NCI-H2107 treated with DMSO at 0.1 percent for 48 hours (cell line): ENCODE data around the gene CLIP4.

ENCODE experiments used
- DNase-seq: peaks from one replicate; lab custom pipeline; 2025; ENCODE audit not compliant: unreplicated experiment; lab: John Stamatoyannopoulos, UW

Gene CLIP4

DNA sequence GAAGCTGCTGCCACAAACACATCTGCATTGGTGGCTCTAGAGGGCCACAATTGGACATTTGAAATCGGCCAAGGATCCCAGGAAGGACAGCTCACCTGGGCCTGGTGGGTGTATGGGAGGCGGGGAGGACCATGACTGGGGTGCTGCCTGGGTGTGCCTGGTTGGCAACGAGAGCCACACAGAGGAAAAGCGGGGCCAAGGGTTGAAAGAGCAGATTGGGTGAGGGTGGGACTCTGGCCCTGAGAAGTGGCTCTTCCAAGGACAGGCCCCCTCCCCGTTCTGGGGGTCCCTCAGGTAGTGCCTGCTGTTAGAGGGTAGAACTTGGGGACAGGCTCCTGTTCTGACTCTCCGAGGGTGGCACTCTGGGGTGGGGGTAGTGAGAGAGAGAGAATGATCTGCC is 102.9 kb downstream of the CLIP4 start:
- no peak for DNase-seq

DNA sequence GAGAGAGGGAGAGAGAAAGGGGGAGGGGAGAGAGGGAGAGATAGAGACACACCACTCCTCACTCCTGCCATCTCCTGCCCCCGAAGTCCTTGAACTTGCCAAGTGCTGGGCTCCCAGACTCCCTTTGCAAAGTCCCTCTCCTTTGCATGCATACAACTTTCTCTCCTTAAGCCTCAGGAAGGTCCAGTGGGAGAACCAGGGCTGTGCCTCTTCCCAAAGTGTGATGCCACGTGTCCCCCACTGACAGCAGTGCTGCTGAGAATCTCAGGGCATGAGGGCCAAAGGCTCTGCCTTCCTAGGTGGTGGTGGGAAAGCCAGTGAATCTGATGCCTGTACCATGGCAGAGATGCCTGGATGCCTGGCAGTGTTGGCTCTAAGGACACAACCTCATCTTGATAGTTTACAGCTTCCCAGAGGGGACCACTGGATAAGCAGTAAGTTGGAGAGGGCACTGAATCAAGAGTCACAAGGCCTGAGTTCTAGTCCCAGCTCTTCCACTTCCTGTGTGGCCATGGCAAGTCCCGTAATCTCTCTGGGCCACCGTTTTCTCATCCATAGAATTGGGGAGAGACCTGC is 103.4 kb downstream of the CLIP4 start:
- DNase-seq, result no peak

DNA sequence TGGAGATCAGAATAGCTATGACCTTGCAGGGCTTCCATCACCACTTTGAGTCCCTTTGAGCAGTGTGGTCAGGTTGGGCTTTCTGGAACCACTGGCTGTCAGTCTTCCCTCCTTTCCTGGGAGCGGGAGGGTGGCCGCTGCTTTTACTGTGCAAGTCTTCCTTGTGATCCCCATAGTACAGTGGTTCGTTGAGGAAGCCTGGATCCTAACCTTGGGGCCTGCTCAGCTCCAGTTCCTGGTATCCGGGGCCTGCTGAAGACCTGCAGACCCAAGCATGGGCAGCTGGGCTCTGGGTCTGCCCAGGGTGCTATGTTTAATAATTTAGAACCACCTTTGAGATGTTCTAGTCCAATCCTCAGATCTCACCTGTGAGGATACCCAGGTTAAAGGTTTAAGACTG is 104.2 kb downstream of the CLIP4 start:
- DNase-seq, result no peak

DNA sequence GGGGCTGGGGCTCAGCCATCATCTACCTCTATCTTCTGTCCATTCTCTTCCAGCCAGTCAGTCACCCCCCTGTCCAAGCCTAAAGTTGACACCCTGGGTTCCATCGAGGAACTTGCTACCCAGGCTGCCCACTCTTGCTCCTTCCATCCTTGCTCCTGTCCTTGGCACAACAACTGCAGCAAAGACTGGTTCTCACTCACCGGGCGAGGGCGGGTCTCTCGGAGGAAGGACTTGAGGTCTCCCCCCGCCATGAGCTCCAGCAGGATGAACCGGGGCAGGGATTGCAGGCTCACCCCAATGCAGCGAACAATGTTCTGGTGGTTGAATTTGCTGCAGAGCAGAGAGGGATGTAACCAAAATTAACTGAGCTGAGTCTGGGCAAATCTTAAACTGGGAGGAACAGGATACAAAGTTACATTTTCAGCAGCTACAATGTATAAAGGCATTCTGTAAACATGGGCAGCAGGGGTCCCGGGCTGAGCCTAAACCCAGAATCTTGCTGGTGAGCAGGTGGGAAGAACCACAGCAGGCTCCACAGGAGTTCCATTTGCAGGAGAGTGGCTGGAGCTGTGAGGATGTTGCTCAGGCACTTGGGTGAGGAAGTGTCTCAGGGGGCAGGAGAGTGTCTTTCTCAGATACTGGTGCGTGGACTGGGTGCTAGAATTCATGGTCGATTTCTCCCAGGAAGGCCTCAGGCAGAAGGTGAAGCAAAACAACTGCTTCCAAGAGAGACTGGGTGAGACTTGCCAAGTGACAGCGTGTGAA is 105.5 kb downstream of the CLIP4 start:
- no peak for DNase-seq

- DNase-seq, result no peak
Measured at GRCh38 chr2:29222381-29223179, 107.4 kb downstream of the CLIP4 start.

- DNase-seq, result no peak
Measured at GRCh38 chr2:29223257-29223656, 108.0 kb downstream of the CLIP4 start.

- DNase-seq, result peak; percentile 15
Measured at GRCh38 chr2:29223851-29224692, 108.9 kb downstream of the CLIP4 start.

GRCh38 chr2:29224693-29225551 is 109.7 kb downstream of the CLIP4 start:
- no peak for DNase-seq

DNA sequence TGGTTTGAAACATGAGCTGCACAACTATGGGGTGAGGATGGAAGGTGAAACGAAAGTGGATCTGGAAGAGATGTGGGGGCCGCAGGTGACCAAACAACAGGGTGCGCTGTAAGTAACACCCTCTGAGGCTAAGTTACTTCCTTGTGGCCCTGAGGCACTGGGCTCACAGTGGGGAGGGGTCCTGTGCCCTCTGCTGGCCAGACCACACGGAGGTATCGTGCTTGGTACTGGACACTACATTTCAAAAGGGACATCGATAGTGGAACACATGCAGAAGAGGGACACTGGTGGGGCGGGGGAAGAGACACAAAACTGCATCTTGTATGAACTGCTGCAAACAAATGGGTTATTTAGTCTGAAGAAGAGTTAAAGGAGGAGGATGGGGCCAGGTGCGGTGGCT is 110.6 kb downstream of the CLIP4 start:
- no peak for DNase-seq

DNA sequence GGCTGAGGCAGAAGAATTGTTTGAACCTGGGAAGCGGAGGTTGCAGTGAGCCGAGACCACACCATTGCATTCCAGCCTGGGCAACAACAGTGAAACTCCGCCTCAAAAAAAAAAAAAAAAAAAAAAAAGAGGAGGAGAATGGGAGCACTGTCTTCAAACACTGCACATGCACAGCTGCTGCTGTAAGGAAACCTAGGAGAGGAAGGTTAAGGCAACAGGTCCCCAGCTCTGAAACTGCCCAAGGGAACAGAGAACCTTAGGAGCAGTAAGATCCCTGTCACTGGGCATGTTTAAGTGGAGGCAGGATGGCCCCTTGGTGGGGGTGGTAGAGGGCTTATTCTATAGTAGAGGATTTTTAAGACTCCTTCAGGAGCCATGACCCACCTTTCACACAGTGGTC is 111.2 kb downstream of the CLIP4 start:
- no peak for DNase-seq

- no peak for DNase-seq
Measured at GRCh38 chr2:29226808-29227207, 111.6 kb downstream of the CLIP4 start.

DNA sequence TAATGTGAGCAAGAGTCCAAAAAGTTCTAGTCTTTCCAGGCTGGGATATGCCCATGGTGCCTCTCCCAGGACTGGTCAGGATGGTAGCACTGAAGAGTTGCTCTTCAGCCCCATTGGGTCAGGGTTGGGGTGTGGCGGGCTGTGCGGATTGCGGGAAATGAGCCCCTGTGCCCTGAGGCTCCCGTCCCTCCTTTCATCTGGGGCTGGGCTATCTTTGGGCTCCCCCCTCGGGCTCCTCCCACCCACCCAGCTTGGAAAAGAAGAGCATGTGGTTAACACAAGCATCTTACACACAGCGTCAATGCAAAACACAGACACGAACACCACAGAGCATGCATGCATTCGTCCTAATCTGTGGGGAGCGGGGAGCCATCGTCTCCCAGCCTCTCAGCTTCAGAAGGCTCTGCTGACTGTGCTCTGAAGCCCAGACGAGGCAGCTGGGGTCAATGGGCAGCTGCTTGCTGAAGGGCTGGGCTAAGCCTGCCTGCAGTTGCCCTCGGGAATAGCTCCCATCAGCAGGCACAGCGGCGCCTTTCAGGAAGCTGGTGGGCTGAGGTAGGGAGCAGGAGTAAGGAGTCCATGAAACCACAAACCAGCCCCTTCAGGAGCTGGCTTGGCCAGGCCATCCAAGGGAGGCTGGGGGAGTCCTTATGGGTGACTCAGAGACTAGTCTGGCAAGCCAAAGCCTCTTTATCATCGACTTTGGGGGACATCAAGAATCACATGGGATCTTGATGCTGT is 112.9 kb downstream of the CLIP4 start:
- DNase-seq, result no peak

DNA sequence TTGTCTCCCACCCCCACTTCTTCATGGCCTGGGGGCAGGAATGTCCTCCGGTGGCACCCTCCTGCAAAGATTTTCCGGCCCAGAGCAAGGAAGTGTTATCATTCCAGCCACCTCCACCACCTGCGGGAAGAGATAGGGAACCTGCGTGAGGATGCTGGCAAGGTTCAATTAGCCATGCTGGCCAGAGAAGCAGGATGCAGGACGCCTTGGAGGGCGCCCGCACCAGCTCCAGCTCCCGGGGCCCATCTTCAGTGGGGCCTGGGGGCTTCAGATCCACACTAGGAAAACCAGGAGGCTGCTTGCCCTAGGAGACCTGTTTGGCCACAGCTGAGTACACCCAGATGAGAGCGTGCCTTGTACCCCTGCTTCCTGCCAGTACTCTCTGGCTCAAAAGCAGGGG is 113.7 kb downstream of the CLIP4 start:
- DNase-seq, result no peak

DNA sequence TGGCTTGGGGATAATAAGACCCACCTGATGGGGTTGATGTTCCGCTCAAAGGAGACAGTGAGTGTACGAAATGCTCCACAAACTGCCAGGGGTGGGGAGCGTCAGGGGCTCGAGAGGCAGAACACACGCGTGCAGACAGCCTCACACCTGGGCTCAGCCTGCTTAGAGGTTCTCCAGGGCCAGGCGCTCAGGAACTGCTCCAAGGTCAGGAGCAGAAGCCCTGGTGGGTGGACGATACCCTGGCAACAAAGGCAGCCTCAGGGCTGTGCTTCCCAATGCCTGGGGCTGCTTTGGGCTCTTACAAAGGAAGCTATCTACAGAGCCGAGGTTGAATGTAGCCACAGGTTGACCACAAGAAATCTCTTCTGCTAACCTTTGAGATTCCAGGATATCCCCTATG is 114.4 kb downstream of the CLIP4 start:
- DNase-seq, result no peak

- no peak for DNase-seq
Measured at GRCh38 chr2:29232041-29232440, 116.8 kb downstream of the CLIP4 start.

- no peak for DNase-seq
Measured at GRCh38 chr2:29233428-29233827, 118.2 kb downstream of the CLIP4 start.

DNA sequence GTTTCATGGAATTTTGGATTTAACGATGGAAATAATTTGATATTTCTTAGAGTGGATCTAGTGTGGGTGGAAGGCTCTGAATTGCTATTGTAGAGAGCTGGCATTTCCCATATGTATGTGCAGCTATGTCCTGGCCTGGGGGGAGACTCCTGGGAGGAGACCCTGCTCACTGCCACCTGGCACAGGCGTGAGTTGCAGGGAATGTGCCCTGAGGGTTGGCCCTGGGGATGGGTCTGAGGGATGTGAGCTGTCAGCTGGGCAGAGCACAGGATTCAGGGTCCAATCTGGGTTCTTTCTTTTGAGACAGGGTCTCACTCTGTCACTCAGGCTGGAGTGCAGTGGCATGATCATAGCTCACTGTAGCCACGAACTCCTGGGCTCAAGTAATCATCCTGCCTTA is 120.2 kb downstream of the CLIP4 start:
- DNase-seq, result no peak

DNA sequence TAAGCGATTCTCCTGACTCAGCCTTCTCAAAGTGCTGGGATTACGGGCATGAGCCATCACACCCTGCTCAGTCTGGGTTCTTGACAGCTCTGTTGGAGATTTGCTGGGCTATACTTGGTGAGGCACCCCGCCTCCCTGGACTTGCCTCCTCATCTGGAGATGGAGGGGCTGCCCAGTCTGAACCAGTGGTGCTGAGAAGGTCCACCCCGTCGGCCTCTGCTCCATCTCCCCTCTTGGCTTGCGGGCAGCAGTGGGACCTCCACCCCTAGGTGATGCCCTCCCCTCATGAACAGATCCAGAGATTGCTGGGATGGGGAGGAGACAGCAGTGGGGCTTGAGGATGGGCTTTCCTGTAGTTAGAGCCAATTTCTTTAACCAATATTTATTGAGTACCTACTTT is 120.9 kb downstream of the CLIP4 start:
- DNase-seq, result no peak

DNA sequence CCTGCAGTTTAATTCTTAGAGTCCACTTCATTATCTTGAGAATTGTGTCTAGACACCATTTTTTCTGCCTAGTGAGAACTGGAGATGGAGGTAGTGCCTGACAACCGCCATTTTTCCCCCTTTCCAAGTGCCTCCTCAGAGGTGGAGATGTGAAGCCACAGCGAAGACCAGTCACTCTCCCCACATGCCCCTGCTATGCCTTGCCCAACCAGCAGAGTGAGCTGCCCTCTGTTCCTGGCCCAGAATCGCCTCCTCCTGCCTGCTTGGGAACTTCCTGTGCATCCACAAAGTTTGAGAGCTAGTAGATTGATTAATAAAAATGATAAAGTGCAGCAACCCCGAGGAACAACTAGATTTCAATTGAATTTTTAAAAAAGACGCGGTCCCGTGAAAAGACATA is 123.3 kb downstream of the CLIP4 start:
- no peak for DNase-seq
